GM20431 (cell line): ENCODE measurements around the gene PEAK1.
"Not testable (repeated sequence)": the region's sequence is repeated elsewhere in the genome, so short reads cannot be mapped to it uniquely, and the experiment has no call there.

ENCODE experiments used
- in situ Hi-C: fragments of 300-500 bp; cut with MseI, MboI; formaldehyde crosslinking; loops from one replicate; pipeline ENCODE4 v1.15.0; 2020; ENCODE audit warnings: low sequenced_read_pairs; ENCODE audit not compliant: unreplicated experiment

The PEAK1 gene

GRCh38 chr15:77406173-77406759 lies 13.6 kb downstream of the PEAK1 start:
- in situ Hi-C loops = not testable (repeated sequence)

DNA sequence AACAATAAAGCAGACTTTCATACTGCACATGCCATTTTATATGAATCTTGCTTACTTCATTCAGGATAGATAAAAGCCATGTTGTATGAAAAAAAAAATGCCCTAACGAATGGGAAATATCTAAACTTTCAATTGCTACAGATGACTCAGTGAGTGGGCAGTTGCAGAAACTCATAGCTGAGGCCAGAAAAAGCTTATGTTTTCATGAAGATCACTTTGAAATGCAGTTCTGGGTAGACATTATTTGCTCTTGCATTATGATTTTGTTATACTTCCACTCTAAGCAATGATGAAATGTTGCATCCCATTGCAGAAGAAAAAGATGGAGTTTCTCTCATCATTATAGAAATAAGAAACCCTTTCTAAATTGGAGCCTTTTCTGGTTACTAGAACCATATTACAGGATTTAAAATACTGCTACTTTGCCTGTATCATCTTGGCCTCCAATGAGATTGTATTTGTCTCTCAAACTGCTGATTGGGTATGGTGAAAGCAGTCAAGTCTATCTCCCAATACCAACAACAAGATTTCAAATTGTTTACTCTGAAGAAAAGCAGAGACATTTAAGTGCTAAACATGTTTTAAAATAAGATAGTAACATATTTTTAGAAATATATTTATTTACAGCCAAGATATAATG lies 17.0 kb downstream of the PEAK1 start:
- in situ Hi-C loops = no loop called here

DNA sequence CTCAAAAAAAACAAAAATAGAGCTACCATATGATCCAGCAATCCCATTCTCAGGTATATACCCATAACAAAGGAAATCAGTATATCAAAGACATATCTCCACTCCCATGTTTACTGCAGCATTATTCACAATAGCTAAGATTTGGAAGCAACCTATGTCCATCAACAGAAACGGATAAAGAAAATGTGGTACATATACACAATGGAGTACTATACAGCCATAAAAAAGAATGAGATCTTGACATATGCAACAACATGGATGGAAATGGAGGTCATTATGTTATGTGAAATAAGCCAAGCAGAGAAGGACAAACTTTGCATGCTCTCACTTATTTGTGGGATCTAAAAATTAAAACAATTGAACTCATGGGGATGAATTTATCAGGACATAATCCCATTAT lies 19.6 kb downstream of the PEAK1 start:
- in situ Hi-C loops = no loop called here

DNA sequence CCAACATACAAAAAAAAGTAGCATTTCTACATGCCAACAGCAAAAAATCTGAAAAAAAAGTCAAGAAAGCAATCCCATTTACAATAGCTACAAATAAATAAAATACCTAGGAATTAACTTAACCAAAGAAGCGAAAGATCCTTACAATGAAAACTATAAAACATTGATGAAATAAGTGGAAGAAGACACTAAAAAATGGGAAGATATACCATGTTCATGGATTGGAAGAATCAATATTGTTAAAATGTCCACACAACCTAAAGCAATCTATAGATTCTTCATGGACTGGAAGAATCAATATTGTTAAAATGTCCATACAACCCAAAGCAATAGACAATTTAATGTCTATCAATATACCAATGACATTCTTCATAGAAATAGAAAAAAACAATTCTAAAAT lies 21.0 kb downstream of the PEAK1 start:
- in situ Hi-C loops = no loop called here

DNA sequence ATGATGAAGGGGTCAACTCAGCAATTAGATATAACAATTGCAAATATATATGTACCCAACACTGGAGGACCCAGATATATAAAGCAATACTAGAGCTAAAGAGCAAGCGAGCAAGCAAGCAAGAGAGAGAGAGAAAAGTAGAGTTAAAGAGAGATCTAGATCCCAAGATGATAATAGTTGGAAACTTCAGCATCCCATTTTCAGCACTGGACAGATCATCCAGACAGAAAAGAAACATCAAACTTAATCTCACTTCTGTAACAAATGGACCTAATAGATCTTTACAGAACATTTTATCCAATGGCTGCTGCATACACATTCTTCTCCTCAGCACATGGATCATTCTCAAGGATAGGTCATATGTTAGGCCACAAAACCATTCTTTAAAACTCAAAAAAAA lies 23.2 kb downstream of the PEAK1 start:
- in situ Hi-C loops = no loop called here

GRCh38 chr15:77395013-77395774 lies 24.7 kb downstream of the PEAK1 start:
- in situ Hi-C loops = no loop called here

DNA sequence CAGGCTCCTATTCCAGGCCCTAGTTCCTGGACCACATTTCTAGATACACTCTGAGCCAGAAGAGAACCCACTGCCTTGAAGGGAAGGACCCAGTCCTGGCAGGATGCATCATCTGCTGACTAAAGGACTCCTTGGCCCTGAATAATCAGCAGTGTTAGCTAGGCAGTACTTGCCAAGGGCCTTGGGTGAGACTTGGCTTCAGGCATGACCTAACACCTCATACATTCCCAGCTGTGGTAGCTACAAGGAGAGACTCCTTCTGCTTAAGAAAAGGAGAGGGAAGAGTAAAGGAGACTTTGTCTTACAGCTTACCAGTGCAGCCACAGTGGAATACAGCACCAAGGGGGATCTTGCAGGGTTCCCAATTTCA lies 26.4 kb downstream of the PEAK1 start:
- in situ Hi-C loops = no loop called here

GRCh38 chr15:77392762-77393470 lies 27.0 kb downstream of the PEAK1 start:
- in situ Hi-C loops = no loop called here

DNA sequence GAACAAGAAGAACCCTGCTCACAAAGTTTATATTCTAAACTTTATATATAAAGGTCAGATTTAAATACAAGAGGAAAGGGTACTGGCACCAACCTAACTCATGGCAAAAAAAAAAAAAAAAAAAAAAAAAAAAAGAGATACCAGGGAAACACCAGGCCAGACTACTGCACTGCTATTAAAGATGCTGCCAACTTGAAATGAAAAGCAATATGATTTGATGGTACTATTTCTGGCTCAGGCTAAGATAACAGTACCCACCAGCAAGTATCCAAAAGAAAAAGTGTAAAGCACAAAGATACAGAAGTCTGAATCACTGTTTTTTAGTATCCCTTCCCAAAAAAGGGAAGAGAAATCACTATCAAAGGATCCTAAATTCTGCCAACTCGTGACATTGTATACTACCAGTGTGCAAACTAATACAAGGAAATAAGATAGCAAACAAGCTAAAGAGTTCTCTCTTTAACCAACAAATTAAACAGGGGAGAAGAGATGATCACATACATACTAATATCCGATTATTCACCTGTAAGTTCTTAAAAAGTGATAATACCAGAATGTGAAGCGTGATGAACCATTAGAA lies 28.4 kb downstream of the PEAK1 start:
- in situ Hi-C loops = no loop called here

DNA sequence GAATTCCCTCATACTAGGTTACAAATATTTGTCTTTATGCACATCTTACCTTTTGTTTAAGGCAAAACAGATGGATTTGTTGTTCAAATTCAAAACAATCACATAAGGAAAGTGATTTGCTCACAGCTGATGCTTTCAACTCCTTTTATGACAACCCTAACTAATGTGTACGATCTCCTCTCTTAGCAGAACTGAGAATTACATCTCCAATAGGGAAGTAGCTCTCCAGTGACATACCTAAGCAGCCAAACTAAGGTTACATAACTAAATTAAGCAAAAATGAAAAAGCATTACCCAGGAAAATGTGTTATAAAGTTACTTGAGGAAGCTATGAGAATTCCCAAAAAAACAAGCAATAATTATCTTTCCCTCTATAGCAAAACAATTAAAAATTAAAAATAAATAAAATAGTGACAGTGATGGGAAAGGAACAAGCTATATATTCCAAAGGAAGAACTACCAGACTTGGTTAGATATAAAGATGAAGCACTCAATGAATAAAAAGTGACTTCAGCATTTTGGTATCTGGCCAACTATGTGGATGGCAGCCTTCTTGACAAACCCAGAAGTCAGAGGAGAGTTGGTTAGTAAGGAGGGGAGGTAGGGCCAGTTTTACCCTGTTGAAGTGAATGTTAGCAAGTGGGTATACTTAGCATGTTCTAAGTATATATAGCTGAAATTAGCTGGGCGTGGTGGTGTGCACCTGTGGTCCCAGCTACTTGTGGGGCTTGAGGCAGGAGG lies 32.4 kb downstream of the PEAK1 start:
- in situ Hi-C loops = no loop called here

DNA sequence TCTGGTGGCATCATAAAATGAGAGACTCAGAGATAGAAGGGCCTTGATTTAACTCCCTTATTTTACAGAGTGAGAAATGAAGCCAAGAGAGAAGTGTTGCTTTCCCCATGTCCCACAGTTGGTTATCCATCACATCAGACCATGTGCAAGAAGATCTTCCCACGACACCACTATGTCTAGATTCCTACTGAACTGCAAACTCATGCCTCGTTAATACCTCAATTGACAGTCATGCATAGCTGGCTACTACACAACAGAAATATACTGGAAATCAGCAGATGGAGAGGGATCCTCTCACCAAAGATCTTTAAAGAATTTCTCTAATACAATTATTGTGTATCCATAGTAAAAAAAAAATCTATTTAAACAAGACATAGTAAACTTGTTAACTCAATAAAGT lies 33.3 kb downstream of the PEAK1 start:
- in situ Hi-C loops = no loop called here

- in situ Hi-C loops = no loop called here
These were observed 35.1 kb downstream of the PEAK1 start for GRCh38 chr15:77384589-77385359.

DNA sequence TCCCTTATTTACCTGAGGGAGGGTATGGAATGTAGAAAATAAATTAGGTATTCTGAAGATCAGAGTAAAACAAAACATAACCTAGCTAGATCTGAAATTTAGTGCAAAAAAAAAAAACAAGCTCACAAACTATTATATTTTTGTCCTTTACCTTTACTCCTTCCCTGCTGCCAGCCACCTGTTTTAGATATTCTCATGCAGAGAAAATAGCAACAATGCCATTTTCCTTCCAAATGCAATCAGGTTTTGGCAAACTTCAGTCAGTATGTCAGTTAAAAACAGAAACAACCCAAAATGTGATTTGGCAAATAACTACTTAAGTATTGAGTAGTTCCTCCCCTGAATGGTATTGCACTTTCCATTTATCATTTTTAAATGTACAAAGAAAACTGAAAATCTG lies 35.8 kb downstream of the PEAK1 start:
- in situ Hi-C loops = no loop called here

DNA sequence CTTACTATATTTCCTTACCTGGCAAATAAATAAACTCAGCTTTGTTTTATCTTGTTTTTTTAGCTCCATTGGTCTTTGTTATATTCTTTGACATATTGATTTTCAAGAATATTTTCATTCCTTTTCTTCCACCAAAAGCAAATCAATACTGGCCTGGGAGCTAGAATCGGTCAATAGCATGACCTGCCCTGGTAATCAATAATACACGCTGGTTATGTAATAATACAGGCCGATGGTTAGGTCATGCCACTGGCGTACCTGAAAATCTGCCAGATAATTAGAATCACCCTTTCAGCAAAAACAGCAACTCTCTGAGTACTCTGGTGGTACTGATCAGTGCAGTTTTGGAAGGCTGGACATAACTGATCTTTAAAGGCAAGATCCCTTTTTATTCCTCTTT lies 39.9 kb downstream of the PEAK1 start:
- in situ Hi-C loops = no loop called here

GRCh38 chr15:77376770-77377169 lies 43.1 kb downstream of the PEAK1 start:
- in situ Hi-C loops = no loop called here

DNA sequence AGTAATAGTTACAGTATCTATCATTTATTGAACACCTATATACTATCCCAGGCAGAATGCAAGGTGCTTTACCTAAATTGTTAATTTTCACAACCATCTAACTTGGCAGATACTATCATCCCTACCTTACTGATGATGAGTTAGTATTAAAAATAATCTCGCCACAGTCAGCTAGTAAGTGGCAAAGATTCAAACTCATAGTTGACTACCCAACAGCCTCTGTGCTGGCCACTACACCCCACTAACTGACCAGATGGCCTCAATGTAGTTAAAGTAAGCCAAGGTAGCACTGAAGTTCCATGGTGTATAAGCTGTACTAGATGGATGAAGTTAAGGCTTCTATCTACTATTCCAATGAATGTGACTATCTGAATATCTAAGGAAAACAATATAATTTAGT lies 44.8 kb downstream of the PEAK1 start:
- in situ Hi-C loops = no loop called here

GRCh38 chr15:77373441-77373840 lies 46.5 kb downstream of the PEAK1 start:
- in situ Hi-C loops = no loop called here

DNA sequence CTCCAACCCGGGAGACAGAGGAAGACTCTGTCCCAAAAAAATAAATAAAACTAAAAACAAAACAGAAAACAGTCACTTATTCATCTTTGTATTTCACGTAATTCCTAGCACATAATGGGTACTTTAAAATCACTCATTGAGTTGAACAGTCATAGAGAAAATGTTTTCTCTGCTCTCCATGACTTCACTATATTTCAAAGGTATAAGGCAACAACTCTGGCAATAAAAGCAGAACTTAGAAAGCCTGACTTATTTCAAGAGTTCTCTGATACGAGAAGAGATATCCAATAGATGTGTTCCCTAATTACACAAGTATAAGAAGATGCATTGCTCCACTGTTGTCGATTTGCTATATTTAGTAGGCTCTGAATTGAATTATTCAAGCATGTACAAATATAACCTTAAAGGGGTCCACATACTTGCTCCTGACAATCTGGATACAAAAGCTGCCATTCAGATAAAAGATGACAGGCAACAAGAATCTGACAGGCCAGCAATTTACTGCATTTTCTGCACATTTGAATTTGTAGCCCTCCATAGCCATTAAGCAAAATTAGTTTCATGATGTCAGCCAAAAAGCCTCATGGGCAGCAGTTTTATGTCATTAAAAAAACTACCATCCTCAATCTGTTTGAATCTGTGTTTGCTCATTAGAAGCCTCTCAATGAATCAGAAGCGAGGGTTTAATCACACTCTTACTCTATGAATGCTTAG lies 47.9 kb downstream of the PEAK1 start:
- in situ Hi-C loops = no loop called here

DNA sequence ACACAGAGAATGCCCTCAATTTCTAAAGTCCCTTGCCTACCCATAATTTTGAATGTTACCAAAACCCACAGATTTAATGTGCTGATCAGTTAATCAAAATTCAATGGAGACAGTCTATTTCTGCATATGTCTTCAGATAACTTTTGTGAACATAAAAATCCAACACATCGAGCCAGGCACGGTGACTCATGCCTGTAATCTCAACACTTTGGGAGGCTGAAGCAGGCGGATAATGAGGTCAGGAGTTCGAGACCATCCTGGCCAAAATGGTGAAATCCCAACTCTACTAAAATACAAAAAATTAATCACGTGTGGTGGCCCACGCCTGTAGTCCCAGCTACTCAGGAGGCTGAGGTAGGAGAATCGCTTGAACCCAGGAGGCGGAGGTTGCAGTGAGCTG lies 49.3 kb downstream of the PEAK1 start:
- in situ Hi-C loops = no loop called here
